ENCODE data around the gene KRT36. TPM values are rescaled to one million over a fixed set of nuclear protein-coding genes. Genes with fewer than 3 reads are reported as not detected.

KRT36 gene
- total RNA-seq, 1 experiment from 2014 or later = not detected

- H3K4me3 ChIP-seq (ENCODE audit: low read length) = no peak overlapping the region
- CTCF ChIA-PET = interaction anchor here (0.6 to 2.7 kb wide), 5 partner anchors 26 to 613 kb away, joined by 4 to 30 read pairs (median 7); no protein-coding TSS in a partner anchor
- H3K9me2 ChIP-seq (replicated peaks; ENCODE audit: low read length) = no peaks in the 10 kb centered on the region
- peaks cover 73% of the 10 kb centered on the region for H3K4me1 ChIP-seq (ENCODE audit: insufficient read depth, low read length)
- no peak overlapping the region for H2AFZ ChIP-seq (ENCODE audit: low read length)
- peak; percentile 12 for ATAC-seq
- H3K9ac ChIP-seq (ENCODE audit: low read length) = peak overlapping the region; percentile 84
- H3K27ac ChIP-seq (ENCODE audit: low read length) = peak overlapping the region; percentile 97
- peaks cover 12% of the 10 kb centered on the region for H4K20me1 ChIP-seq (ENCODE audit: low read length)
- peaks cover 18% of the 10 kb centered on the region for H3F3A ChIP-seq (ENCODE audit: low read length, unreplicated experiment)
- H3K27me3 ChIP-seq (ENCODE audit: low read length) = no peaks in the 10 kb centered on the region
- peaks cover 23% of the 10 kb centered on the region for H3K36me3 ChIP-seq (ENCODE audit: low read depth, low read length)
- intact Hi-C loops (cut with micrococcal nuclease) = loop anchor here (10.0 kb wide), 1 partner anchor 118 kb away; no protein-coding TSS in a partner anchor
- H3K9me3 ChIP-seq (ENCODE audit: low read length) = no peaks in the 10 kb centered on the region
- BruUV-seq (replicated peaks) = TSS peak; percentile 37
- POLR2A ChIA-PET (ENCODE audit: unreplicated experiment) = interaction anchor here (0.5 to 2.7 kb wide), 4 partner anchors 26 to 450 kb away, joined by 3 to 14 read pairs (median 4); no protein-coding TSS in a partner anchor
- peak; percentile 74 for DNase-seq
- TF ChIP-seq EZH2 (IDR thresholded peaks at IDR 0.05; ENCODE audit: low read length, unreplicated experiment) (no peak), EZH2phosphoT487 (IDR thresholded peaks at IDR 0.05; ENCODE audit: borderline replicate concordance, low read length) (no peak), CTCF (conservative IDR thresholded peaks at IDR 0.05; ENCODE audit: low read depth, low read length) (no peak)
- H3K4me2 ChIP-seq (ENCODE audit: low read length) = peak overlapping the region; percentile 94
- peaks cover 27% of the 10 kb centered on the region for H3K79me2 ChIP-seq (ENCODE audit: low read length)
Observed at GRCh38 chr17:41522301-41523224, 32.9 kb upstream of the KRT36 start.

- H3F3A ChIP-seq (ENCODE audit: low read length, unreplicated experiment) = peaks cover 12% of the 10 kb centered on the region
- BruUV-seq (replicated peaks) = no TSS peak
- H3K36me3 ChIP-seq (ENCODE audit: low read depth, low read length) = peaks cover 15% of the 10 kb centered on the region
- H3K27ac ChIP-seq (ENCODE audit: low read length) = peak overlapping the region; percentile 97
- H4K20me1 ChIP-seq (ENCODE audit: low read length) = peaks cover 4% of the 10 kb centered on the region
- ATAC-seq = peak; percentile 60
- H3K27me3 ChIP-seq (ENCODE audit: low read length) = no peaks in the 10 kb centered on the region
- ChIA-PET CTCF (interaction anchor here (0.6 to 2.7 kb wide), 7 partner anchors 11 to 612 kb away, joined by 4 to 30 read pairs (median 6); no protein-coding TSS in a partner anchor), POLR2A (ENCODE audit: unreplicated experiment) (interaction anchor here (0.5 to 2.7 kb wide), 5 partner anchors 26 to 451 kb away, joined by 3 to 14 read pairs (median 4); no protein-coding TSS in a partner anchor)
- peaks cover 76% of the 10 kb centered on the region for H3K4me1 ChIP-seq (ENCODE audit: insufficient read depth, low read length)
- intact Hi-C loops (cut with micrococcal nuclease) = loop anchor here (1.0 to 10.0 kb wide), 2 partner anchors 27 to 117 kb away; no protein-coding TSS in a partner anchor
- H3K9me2 ChIP-seq (replicated peaks; ENCODE audit: low read length) = no peaks in the 10 kb centered on the region
- peak overlapping the region; percentile 42; the same call in 1 of the 2 replicates for H3K4me3 ChIP-seq (ENCODE audit: low read length)
- DNase-seq = peak; percentile 95
- H3K9ac ChIP-seq (ENCODE audit: low read length) = peak overlapping the region; percentile 84
- no peak overlapping the region for H2AFZ ChIP-seq (ENCODE audit: low read length)
- peak overlapping the region; percentile 60 for H3K4me2 ChIP-seq (ENCODE audit: low read length)
- no peaks in the 10 kb centered on the region for H3K9me3 ChIP-seq (ENCODE audit: low read length)
- H3K79me2 ChIP-seq (ENCODE audit: low read length) = peaks cover 19% of the 10 kb centered on the region
- TF ChIP-seq EZH2phosphoT487 (IDR thresholded peaks at IDR 0.05; ENCODE audit: borderline replicate concordance, low read length) (no peak), EZH2 (IDR thresholded peaks at IDR 0.05; ENCODE audit: low read length, unreplicated experiment) (no peak)
Observed at GRCh38 chr17:41521574-41522261, 32.0 kb upstream of the KRT36 start.
